RPMI7951 (cell line): Measurements from ENCODE around the gene EGF. TPM values are rescaled to one million over a fixed set of nuclear protein-coding genes. Genes with fewer than 3 reads are reported as not detected.
A peak's percentile ranks its signal among the peaks of the same experiment; 100 is the strongest.
"Not testable (repeated sequence)": the region's sequence is repeated elsewhere in the genome, so short reads cannot be mapped to it uniquely, and the experiment has no call there.

Experiments used
- DNase-seq: peaks from one replicate; pipeline ENCODE4 v3.0.0-alpha.2; 2012; ENCODE audit warnings: low read depth
- total RNA-seq: library from RNA; depleted of rRNA; stranded (reverse); fragments of >200 nt; shearing (Covaris generic); gene quantifications from 2 replicates; pipeline ENCODE4 v1.2.3, GENCODE V29; 2014; rRNA removed

The EGF gene
- total RNA-seq, 1 experiment from 2014 or later: 4.2 TPM

DNA sequence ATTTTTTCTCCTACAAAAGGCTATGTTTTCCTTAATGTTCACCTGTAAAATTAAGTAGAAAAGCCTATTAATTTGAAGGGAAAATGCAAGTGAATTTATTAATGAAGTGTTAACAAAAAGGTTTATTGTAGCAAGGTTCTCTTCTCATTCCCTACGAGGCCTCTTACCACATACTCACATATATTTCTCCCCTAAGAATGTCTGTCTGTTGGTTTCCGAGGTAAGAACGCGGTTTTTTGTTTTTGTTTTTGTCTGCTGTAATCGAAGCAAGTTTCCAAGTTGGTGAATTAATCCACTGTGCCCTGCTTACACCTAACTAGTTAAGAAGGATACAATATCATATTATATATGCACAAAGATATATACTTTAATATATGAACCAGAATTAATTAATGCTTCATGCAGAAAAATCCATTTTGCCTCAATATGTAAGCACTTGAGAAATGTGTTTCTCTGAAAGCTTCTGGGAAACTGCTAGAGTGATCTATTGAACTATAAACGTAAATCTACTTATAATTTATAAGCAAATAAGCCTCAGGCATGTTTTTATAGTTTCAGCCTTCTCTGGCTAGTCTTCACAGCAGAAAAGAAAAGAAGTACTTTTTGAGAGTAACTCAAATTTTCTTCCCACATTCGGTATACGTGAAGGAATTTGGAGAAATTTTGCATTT lies 120.8 kb downstream of the EGF start:
- no peak for DNase-seq

DNA sequence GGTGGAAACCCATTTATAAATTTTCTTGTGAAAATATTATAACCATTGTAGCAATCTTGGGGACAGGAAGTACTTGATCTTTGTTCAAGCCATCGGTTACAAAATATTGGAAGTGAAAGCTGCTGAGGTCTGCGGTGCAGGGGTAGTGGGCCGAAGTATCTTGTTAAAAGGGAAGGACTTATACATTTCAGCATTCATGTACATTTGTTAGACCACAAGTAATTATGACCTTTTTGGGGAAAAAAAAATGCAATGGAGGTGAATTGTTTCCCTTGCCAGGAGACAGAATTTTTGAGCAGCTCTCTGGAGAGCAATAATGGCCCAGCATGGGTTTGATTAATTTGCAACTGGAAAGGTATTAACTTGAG lies 121.3 kb downstream of the EGF start:
- DNase-seq: no peak

DNA sequence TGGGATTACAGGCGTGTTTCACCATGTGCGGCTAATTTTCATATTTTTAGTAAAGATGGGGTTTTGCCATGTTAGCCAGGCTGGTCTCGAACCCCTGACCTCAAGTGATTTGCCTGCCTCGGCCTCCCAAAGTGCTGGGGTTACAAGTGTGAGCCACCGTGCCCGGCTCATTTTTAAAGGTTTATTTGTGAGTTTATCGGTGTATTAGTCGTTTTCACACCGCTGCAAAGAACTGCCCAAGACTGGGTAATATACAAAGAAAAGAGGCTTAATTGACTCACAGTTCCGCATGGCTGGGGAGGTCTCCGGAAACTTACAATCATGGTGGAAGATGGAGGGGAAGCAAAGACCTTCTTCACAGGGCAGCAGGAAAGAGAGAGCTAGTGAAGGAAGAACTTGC lies 126.5 kb downstream of the EGF start:
- DNase-seq: not testable (repeated sequence)

- DNase-seq: no peak
Measured at GRCh38 chr4:110041735-110042134, 129.1 kb downstream of the EGF start.

GRCh38 chr4:110042545-110043517 lies 130.1 kb downstream of the EGF start:
- DNase-seq: no peak

DNA sequence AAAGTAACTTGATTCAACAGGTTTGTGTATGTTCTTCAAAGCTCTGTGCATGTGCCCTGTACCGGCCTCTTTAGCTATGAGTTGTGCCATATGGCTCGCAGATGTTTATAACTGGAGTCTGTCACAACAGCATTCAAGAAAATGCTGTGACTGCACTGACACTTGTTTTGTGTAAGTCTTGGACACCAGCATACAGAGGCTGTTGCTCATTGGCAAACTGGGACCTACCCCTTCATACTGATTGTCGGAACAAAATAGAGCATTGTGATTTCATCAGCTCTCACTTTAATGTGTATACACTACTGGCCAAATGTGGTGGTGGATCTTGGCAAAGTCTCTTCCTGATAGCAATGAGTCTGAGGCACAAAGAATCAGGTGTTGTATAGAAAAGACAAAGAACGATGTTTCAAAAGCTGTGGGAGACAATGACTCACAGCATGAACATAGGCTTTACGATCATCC lies 133.9 kb downstream of the EGF start:
- DNase-seq: peak; percentile 38

GRCh38 chr4:110049951-110050925 lies 137.6 kb downstream of the EGF start:
- peak; percentile 35 for DNase-seq

DNA sequence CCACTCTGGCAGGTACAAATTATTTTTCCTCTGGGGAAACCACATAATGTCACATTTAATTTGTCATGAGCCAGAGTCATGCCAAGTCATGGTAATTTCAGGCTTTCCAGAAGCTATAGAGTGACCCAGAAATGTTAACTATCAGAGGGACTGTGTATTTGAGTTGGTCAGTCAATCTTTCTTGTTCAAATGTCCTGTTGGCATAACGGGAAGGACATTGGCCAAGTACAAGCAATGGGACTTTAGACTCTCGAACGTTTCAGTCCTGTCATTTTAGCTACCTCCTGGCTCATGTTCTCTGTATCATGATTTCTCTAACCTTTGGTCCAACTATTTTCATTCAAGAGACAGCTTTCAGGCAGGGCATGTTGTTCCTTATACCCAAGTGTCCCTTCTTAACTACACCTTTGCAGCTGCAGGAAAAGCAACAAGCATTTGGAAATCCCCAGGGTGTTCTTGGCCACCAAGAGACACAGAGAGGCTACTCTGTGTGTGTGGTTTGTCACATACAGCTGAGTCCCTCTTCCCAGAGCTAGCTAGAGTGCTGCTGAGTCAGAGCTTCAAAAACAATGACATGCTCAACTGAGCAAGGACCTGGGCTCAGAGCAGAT lies 142.6 kb downstream of the EGF start:
- DNase-seq: peak; percentile 15

- DNase-seq: no peak
Measured at GRCh38 chr4:110058677-110059076, 146.0 kb downstream of the EGF start.

DNA sequence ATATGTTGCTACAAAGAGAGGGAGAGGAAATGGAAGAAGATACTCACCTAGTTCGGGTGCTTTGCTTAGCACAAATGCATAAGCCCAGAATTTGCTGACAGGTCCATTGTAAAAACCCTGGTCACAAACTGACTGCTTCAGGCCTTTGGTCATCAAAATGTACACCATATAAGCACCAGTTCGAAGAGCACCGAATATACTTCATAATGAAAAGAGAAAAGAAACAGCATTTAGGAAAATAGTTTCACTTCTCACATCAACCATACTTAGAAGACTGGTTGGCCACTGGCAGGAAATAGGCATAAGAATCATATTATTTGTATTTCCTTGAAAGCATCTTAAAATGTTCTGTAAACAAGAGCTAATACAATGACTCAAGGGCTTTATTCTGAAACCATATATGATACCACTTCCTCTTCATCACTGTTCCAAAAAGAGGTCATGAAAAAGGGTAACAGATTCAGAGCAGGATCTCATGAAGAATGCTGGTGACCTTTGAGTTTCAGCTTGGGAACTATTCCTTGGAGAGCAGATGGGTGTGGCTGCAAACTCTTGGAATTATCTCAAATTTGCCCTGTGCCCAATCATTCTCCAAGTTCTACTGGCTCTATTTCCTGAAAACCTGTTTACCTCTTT lies 147.0 kb downstream of the EGF start:
- no peak for DNase-seq

DNA sequence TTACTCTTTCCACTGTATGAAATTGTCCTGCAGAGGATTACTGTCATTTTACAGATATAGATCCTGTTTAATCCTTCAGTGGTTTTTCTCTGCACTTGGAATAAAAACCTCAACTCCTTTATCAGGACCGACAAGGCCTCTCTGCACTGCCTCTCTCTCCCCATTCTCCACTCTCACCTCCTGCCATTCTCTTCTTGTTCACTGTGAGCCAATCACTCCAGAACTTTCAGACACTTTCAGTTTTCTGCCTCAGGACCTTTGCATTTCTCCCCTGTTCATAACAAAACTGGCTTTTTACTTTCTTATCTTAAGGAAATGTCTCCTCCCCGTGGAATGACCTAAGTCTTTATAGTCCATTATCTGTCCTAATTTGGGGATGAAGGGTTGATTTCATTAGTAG lies 148.4 kb downstream of the EGF start:
- DNase-seq: no peak

Other genes with a start within 250 kb of the EGF start
- gene CASP6, start 209.4 kb upstream of the EGF start, total RNA-seq: 36.6 and 37.5 TPM in 2 replicates
- 9.1 and 62.4 TPM in 2 replicates for gene PLA2G12A, start 182.8 kb upstream of the EGF start, total RNA-seq
- gene CFI, start 110.9 kb upstream of the EGF start, total RNA-seq: 1.1 and 1.6 TPM in 2 replicates
- 6.7 and 7.8 TPM in 2 replicates for gene GAR1, start 97.1 kb upstream of the EGF start, total RNA-seq
- gene RRH, start 84.9 kb upstream of the EGF start, total RNA-seq: not detected in 2 replicates
- gene LRIT3, start 64.8 kb upstream of the EGF start, total RNA-seq: not detected in 2 replicates